Keratinocyte (primary cell): Measurements from ENCODE around the gene PIK3C3.

Source experiments
- CTCF ChIP-seq, 3 experiments: IDR thresholded peaks in 1 of 3; conservative IDR thresholded peaks in 1 of 3; optimal IDR thresholded peaks in 1 of 3; 2 replicates in 2 of 3; 3 replicates in 1 of 3; pipeline versions ENCODE3 to v1.5.1; 2011; ENCODE audit warnings: low read length in 3 of 3, mild to moderate bottlenecking in 3 of 3, moderate library complexity in 2 of 3, control low read depth in 1 of 3, inconsistent platforms in 1 of 3; ENCODE audit not compliant: insufficient read depth in 2 of 3; ENCODE audit errors: extremely low read depth in 1 of 3
- EZH2 ChIP-seq: IDR thresholded peaks from one replicate; pipeline ENCODE4 v1.6.1; 2012; ENCODE audit warnings: inconsistent platforms, mild to moderate bottlenecking, low read length, moderate library complexity

- TF ChIP-seq CTCF (optimal IDR thresholded peaks at IDR 0.05 in 1 of 3, IDR thresholded peaks at IDR 0.05 in 1 of 3, conservative IDR thresholded peaks at IDR 0.05 in 1 of 3; ENCODE audit: extremely low read depth in 1 of 3, insufficient read depth in 2 of 3, low read length in 3 of 3) (peak; percentile 73 to 83 (median 74)), EZH2 (no peak)
Observed at GRCh38 chr18:42114310-42114943, 159.4 kb downstream of the PIK3C3 start.
